HG02610 (cell line): Measurements from ENCODE around the gene CX3CR1.
"Not testable (repeated sequence)": the region's sequence is repeated elsewhere in the genome, so short reads cannot be mapped to it uniquely, and the experiment has no call there.

ENCODE experiments used
- ATAC-seq: cut with Tn5 transposase; IDR thresholded peaks from one replicate; pipeline ENCODE4 v1.9.1; 2021; ENCODE audit warnings: mild to moderate bottlenecking, moderate library complexity; ENCODE audit not compliant: unreplicated experiment

CX3CR1 gene

GRCh38 chr3:39279745-39280517, at the start of gene CX3CR1:
CX3CR1 (minus strand) TSS chr3:39280036; CDS start chr3:39266509, 13,527 bp downstream.
- ATAC-seq, result no peak

GRCh38 chr3:39329493-39329892, 49.7 kb upstream of the CX3CR1 start, which contains the start of gene CCR8:
CCR8 (plus strand) TSS chr3:39329709; CDS start chr3:39332332, 2,623 bp downstream.
- no peak for ATAC-seq

GRCh38 chr3:39327746-39328349, 48.0 kb upstream of the CX3CR1 start:
- peak; percentile 92 for ATAC-seq

- ATAC-seq, result peak; percentile 3
Measured at GRCh38 chr3:39327053-39327745, 47.4 kb upstream of the CX3CR1 start.

GRCh38 chr3:39325236-39325635, 45.4 kb upstream of the CX3CR1 start:
- no peak for ATAC-seq

- no peak for ATAC-seq
Measured at GRCh38 chr3:39323494-39323893, 43.7 kb upstream of the CX3CR1 start.

- ATAC-seq, result no peak
Measured at GRCh38 chr3:39322936-39323335, 43.1 kb upstream of the CX3CR1 start.

- ATAC-seq, result not testable (repeated sequence)
Measured at GRCh38 chr3:39322209-39322715, 42.4 kb upstream of the CX3CR1 start.

GRCh38 chr3:39321574-39321983, 41.7 kb upstream of the CX3CR1 start:
- ATAC-seq, result not testable (repeated sequence)

- no peak for ATAC-seq
Measured at GRCh38 chr3:39319249-39319648, 39.4 kb upstream of the CX3CR1 start.

GRCh38 chr3:39318301-39318700, 38.5 kb upstream of the CX3CR1 start:
- no peak for ATAC-seq

- ATAC-seq, result no peak
Measured at GRCh38 chr3:39317571-39318169, 37.8 kb upstream of the CX3CR1 start.

GRCh38 chr3:39315420-39315819, 35.6 kb upstream of the CX3CR1 start:
- no peak for ATAC-seq

GRCh38 chr3:39313289-39313688, 33.5 kb upstream of the CX3CR1 start:
- ATAC-seq, result no peak

GRCh38 chr3:39302178-39302577, 22.3 kb upstream of the CX3CR1 start:
- no peak for ATAC-seq

GRCh38 chr3:39299279-39299678, 19.4 kb upstream of the CX3CR1 start:
- no peak for ATAC-seq

GRCh38 chr3:39296197-39297077, 16.6 kb upstream of the CX3CR1 start:
- no peak for ATAC-seq

GRCh38 chr3:39295184-39295775, 15.4 kb upstream of the CX3CR1 start:
- ATAC-seq, result peak; percentile 86

GRCh38 chr3:39294446-39295183, 14.8 kb upstream of the CX3CR1 start:
- ATAC-seq, result no peak
